Endothelial cell of hepatic sinusoid (primary cell): ENCODE data around the gene TGFBI.

Source experiments
- in situ Hi-C: cut with HindIII; loops from 2 replicates; pipeline ENCODE4 v1.10.0; 2017; ENCODE audit warnings: low sequenced_read_pairs

TGFBI gene

DNA sequence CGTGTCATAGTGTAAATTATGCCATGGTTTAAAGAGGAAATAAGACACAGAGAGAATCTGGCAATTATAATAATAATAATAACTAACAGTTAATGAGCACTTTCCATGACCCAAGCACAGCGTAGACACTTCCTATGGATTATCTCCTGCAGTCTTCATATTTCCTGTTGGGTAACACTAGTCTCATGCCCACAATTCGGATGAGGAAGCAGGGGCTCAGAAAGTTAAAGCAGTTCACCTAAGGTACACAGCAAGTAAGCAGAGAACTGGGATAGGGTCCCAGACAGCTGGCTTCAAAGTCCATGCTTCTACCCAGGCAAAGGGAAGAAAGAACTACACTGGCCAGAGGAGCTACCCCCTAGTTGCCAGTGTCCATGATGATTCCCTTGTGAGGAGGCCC, 27.9 kb upstream of the TGFBI start:
- in situ Hi-C loops, result no loop called here

- in situ Hi-C loops, result no loop called here
These were observed 27.3 kb upstream of the TGFBI start for GRCh38 chr5:136001466-136001981.

DNA sequence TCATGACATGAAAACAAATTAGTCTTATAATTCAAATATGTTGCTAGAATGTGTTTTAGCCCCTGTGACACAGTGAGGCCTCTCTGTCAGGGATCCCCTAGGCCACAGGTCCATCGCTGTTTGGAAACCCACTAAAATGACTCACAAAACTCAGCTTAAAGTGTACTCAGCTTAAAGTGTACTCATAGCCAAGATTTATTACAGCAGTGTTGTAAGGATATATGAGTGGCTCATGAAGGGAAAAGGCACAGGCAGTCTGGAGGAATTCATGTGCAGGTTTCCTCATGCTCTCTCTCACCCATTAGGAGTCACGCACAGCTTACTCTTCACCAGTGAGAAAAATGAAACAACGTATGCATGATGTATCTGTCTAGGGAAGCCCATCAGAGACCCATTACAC, 24.4 kb upstream of the TGFBI start:
- in situ Hi-C loops, result no loop called here

DNA sequence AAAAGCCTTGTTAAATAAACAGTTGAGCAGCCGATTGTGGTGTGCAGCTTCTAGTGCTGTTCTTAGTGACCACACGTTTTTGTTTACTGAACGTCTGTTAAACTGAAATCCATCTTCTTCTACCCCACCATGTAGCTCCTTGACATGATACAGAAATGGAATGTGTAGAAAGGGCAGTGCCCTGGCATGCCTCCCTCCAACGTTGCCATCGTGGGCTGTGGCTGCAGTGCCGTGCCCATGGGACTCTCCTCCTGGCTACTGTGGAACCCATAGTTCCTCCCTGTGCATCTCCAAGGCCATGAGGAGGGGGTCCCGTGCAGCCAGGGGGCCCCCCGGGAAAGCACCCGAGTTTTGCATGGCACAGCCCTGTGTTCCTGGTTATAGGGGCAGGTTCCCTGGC, 23.3 kb upstream of the TGFBI start:
- in situ Hi-C loops, result no loop called here

DNA sequence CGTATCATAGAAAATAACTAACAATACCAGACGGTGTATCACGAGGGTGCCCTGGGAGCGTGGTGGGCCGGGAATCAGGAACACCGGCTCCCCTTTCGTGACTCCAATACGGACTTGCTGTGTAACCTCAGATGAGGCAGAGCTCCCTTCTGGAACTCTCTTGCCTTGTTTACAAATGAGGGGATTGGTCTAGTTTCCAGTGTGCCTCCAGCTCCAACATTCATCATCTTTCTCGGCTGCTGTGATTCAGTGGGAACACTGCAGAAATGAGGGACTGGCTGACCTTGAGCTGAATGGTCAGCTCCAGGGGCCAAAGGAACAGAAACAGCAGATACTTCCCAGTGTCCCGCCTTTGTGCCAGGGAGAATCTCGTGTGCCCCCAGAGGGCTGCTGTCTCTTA, 22.6 kb upstream of the TGFBI start:
- in situ Hi-C loops, result no loop called here

- in situ Hi-C loops, result no loop called here
These were observed 22.0 kb upstream of the TGFBI start for GRCh38 chr5:136006761-136007251.

DNA sequence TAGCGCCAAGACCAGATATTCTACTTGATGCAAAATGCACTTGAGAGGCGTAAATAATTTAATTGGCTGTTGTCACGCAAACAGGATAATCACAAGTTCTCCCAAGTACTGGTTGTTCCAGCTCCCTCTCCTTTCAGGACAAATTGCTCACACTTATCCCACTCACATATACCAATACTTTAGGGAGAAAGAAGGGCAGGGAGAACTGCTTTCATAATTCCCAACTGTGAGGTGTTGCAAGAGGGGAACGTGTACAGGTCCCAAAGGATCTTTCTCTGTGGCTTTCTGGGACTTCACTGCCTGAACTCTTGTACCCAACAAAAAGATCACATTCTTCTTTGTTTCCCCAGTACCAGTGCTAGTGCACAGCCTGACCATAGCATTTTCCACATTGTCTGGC, 21.5 kb upstream of the TGFBI start:
- in situ Hi-C loops, result no loop called here

DNA sequence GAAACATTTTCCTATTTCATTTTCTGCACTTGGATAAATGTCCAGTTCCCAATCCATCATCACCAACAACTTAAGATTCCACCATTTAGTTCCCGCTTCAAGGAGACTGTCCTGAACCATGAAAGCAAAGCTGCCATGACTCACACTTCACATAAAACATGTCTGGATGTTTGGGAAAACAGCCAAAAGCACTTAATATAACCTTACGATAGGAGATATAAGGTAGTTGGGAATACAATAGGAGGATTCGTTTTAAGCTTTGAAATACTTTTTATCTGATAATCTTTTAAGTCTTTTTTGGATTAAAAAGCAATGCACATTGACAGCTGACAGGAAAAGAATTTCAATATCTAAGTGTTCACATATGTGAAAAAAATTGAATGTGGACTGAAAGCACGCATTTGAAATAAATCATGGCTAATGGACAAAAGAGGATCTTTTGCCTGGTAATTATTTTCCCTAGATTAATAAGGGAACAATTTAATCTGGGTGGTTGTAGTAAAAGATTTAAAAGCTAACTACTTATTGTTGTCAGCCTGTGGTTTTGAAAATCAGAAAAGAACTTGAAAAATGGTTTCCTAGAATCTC, 17.3 kb upstream of the TGFBI start:
- in situ Hi-C loops, result no loop called here

DNA sequence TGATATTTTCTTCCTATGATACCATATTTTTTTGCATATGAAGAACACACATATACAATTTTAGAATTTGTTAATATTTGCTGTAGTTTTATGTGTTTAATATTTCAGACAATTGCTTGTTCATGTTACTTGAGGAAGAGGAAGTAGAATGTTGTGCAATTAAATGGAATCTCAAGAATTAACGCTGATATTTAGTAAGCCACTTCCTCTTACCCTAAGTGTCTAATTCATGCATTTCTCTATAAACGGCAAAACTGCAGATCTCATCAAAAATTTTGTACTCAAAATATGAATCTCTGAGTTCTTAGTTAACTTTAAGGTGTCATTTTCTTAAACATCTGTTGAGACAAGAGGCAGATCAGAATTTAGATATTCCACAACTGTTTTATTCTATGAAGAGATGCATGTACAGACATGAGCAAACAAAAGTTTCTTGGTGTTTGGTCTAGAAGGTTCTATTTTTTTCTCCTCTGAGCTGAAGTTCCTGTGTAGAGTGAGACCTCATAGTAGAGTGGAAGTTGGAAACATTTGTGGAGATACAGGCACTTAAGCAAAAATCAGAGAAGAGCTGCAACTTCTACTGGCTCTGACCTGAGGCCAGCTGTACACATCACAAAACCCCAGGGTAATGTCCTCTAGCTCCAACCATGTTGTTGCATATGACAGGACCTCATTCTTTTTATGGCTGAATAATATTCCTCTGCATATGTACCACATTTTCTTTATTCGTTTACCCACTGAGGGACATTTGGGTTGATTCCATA, 16.6 kb upstream of the TGFBI start:
- in situ Hi-C loops, result no loop called here

- in situ Hi-C loops, result no loop called here
These were observed 15.2 kb upstream of the TGFBI start for GRCh38 chr5:136013559-136013958.

DNA sequence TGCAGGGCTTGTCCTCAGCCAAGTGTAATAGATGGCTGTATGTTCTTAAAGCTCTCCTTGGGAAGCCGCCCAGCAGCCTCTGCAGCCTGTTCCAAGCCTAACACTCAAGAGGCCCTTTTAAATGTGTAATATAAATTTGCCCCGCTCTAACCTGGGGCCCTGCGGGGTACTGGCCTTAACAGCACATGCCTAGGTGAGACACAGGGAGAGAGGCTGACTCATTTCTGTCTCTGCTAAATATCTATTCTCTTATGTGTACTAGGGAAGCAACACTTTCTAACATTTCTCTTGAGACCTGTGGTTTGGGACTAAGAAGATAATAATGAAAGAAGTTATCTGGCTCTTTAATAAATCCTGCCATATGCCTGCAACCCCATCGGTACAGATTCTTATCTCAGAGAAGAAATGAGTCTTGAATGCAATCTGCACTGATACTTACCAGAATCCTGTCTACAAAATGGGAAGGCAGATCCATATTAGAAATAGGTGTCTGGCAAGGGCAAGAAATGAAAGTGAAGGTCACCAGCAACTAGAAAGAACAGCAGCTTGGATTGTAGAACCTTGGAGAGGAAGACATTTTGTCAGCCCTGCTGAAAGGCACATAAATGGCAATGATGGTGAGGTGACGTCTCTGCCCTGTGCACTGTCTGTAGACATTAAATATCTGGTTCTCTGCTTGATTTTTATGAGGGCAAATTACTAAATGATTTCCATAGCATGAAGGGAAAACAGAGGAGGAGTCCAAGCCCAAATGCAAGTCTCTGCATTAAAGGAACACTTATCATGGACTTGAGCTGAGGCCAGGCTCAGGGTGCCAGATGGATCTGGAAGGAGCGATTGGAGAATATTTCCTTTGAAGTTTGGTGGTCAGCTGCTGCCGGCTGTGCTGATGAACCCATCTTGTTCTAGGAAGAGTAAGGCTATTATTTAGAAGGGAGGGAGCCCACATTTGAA, 14.5 kb upstream of the TGFBI start:
- in situ Hi-C loops, result loop anchor here (5.0 kb wide), 1 partner anchor 53 kb away; no protein-coding TSS in a partner anchor

DNA sequence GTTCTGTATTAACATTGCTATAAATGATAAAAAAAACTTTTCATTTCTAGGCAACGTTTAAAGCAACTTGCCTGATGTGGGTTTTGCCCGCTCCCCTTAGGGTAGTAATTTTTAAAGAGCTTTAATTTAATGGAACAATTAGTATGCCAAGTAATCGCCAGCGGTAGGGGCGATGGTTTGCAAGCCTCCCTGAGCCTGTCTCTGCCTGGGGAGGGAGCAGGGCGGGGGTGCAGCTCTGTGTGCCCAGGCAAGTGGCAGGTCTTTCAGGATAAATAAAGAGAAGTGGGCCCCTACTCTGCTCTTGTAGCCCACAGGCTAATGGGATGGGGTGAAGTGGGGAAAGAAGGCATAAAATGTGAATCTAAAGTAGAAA, 13.8 kb upstream of the TGFBI start:
- in situ Hi-C loops, result loop anchor here (5.0 kb wide), 1 partner anchor 52 kb away; no protein-coding TSS in a partner anchor

- in situ Hi-C loops, result loop anchor here (5.0 kb wide), 1 partner anchor 51 kb away; no protein-coding TSS in a partner anchor
These were observed 12.7 kb upstream of the TGFBI start for GRCh38 chr5:136015966-136016650.

DNA sequence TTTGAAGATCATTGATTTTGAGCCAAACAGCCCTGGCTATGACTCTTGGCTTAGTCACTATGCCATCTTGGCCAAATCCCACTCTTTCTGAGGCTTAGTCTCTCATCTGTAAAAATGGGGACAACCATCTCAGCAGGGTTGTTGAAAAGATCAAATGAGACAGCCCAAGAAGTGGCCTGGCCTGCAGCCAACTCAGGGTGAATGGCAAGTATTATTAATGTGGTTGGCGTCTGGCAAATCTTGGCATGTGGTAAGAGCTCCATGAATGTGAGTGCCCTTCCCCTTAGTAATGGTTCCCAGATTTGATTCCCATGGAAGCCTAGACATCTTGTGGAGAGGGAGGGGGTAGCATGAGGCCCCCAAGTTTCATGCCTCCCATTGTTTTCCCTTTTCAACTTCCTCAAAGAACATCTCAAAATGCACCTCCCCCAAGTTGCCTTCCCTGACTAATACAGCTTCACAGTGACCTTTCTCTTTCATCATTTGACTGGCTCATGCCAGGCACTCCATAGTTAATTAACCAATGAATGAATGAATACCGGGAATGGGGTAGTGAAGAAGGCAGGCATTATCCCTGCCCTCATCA, 11.8 kb upstream of the TGFBI start:
- in situ Hi-C loops, result loop anchor here (5.0 kb wide), 1 partner anchor 50 kb away; no protein-coding TSS in a partner anchor

DNA sequence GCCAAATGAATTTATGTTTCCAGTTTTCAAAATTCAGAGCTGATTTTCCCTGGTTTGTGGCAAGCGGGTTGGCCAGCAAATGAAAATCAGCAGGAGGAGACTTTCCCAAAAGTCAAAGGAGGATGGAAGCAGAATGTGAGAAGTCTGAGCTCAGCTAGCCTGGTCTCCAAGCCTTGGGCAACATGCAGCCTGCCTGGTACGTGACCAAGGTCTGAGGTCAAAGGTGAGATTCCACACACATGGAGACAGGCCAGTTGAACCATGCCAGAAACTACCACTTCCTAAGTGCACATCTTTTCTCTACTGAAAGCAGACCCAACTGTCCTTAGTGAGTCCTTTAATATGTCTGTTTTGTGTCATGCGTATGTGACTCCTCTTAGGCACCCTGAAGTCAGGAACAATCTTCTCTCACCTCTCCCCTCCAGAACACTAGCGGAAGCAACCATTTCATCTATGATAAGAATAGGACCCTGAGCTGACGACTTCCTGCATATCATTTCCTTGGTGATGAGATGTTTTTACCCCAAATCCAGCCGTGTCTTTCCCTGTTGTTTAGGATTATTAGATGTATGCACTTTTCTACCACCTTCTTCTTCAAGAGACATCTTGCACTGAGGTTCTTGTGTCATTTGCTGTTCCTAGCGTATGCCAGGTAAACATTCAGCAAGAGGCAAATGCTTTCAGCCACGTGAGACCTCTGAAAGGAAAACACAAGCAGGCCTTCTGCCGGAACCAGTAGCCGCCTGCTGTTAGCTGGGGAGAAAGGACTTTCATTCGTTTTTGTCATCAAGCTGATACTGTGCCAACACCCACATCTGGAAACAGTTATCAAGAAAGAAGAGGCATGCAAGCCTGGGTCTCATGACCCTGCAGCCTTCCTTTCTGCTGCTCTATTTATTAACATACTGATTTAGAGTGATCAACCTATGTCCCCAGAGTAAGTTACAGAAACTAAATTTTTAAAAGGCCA, 9.7 kb upstream of the TGFBI start:
- in situ Hi-C loops, result loop anchor here (5.0 kb wide), 1 partner anchor 48 kb away; no protein-coding TSS in a partner anchor

GRCh38 chr5:136020001-136020382, 8.8 kb upstream of the TGFBI start:
- in situ Hi-C loops, result no loop called here

DNA sequence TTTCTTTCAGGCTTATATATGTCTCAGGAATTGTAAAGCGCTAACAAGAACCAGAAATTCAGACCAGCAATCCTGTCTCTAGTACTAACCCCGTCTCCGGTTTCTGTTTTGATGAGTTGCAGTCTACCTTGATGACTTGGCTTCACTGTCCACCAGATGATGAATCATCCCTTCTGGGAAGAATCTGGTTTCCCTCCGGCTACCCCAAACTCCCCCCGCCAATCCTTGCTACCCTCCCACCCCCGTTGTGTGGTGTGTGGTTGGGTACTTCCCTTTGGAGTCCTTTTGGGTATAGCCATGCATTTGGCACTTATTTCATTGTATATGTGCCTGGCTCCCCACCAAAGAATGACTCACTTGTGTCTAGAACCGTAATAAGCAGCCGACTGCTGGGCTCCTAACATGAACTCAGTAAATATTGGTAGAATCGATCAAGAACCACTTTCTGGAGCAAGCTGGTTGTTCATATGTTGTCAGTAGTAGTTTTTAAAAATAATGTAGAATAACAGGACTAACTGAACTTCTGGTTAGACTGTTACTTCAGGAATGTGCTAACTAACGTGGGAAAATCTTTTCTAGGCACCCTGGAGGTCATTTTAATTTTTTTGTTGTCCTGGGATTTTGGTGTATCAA, 8.3 kb upstream of the TGFBI start:
- in situ Hi-C loops, result no loop called here

GRCh38 chr5:136021016-136021405, 7.8 kb upstream of the TGFBI start:
- in situ Hi-C loops, result no loop called here
